ENCODE results near the gene CELA3A.
"Not testable (repeated sequence)": the region's sequence is repeated elsewhere in the genome, so short reads cannot be mapped to it uniquely, and the experiment has no call there.

- not testable (repeated sequence) for TF ChIP-seq HNF4G (IDR thresholded peaks at IDR 0.05); CTCF (IDR thresholded peaks at IDR 0.05; ENCODE audit: low read depth, low read length, missing input control); RAD21 (IDR thresholded peaks at IDR 0.05); SP1 (IDR thresholded peaks at IDR 0.05); GABPA (IDR thresholded peaks at IDR 0.05 in 1 of 2, conservative IDR thresholded peaks at IDR 0.05 in 1 of 2); JUND (IDR thresholded peaks at IDR 0.05); HNF4A (conservative IDR thresholded peaks at IDR 0.05); EGR1 (IDR thresholded peaks at IDR 0.05; ENCODE audit: low read depth in 2 of 2); MAX (IDR thresholded peaks at IDR 0.05); YY1 (IDR thresholded peaks at IDR 0.05); ZBTB33 (IDR thresholded peaks at IDR 0.05); TAF1 (conservative IDR thresholded peaks at IDR 0.05); ATF3 (IDR thresholded peaks at IDR 0.05)
These were observed 23.2 kb upstream of the CELA3A start for GRCh38 chr1:21978209-21978608.

Data from liver (tissue), 3 donors.